ENCODE measurements around the gene MRPL24. TPM values are rescaled to one million over a fixed set of nuclear protein-coding genes. Genes with fewer than 3 reads are reported as not detected.

The MRPL24 gene
- total RNA-seq, 2 experiments from 2014 or later = 55.3 to 56.6 TPM

DNA sequence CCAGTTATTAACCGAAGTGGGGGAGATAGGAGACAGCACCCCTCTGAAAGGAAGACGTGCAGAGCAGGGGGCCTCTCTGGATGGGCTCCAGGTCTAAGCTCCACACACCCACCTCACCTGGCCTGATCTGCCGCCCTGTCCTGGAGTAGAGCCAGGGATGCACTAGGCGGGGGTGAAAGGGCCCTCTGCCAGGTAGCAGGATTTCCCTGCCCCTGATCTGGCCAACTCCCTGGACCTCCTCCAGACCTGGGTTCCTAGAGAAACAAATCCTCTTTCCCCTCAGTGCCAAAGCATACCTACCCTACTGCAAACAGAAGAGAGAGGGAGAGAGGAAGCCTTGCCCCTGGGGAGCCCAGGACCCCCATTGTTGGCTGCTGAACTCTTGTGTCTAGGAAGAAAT is 37.6 kb downstream of the MRPL24 start:
- Histone ChIP-seq H3K4me2 (ENCODE audit: low read length) (no peak overlapping the region), H3K9me3 (ENCODE audit: low read length) (no peaks in the 10 kb centered on the region), H4K20me1 (ENCODE audit: insufficient read depth, low read length) (no peaks in the 10 kb centered on the region), H3K36me3 (ENCODE audit: insufficient read depth, low read length) (no peaks in the 10 kb centered on the region), H3K4me3 (ENCODE audit: low read depth, low read length, poor library complexity, severe bottlenecking) (no peak overlapping the region), H2AFZ (ENCODE audit: low read length) (no peak overlapping the region), H3K27ac (ENCODE audit: low read depth, low read length, poor library complexity, severe bottlenecking) (no peak overlapping the region), H3K9me2 (ENCODE audit: insufficient read depth, low read length) (no peaks in the 10 kb centered on the region), H3K79me2 (ENCODE audit: insufficient read depth, low read depth, low read length) (no peaks in the 10 kb centered on the region), H3K4me1 (ENCODE audit: insufficient read depth, low read length, poor library complexity, severe bottlenecking) (peaks cover 17% of the 10 kb centered on the region)
- ChIA-PET POLR2A (interaction anchor here (0.7 kb wide), 1 partner anchor 53 kb away, joined by 3 read pairs; no protein-coding TSS in a partner anchor), CTCF (ENCODE audit: unreplicated experiment) (interaction anchor here (0.6 kb wide), 1 partner anchor 79 kb away, joined by 3 read pairs; no protein-coding TSS in a partner anchor)
- TF ChIP-seq, protein P1, sequence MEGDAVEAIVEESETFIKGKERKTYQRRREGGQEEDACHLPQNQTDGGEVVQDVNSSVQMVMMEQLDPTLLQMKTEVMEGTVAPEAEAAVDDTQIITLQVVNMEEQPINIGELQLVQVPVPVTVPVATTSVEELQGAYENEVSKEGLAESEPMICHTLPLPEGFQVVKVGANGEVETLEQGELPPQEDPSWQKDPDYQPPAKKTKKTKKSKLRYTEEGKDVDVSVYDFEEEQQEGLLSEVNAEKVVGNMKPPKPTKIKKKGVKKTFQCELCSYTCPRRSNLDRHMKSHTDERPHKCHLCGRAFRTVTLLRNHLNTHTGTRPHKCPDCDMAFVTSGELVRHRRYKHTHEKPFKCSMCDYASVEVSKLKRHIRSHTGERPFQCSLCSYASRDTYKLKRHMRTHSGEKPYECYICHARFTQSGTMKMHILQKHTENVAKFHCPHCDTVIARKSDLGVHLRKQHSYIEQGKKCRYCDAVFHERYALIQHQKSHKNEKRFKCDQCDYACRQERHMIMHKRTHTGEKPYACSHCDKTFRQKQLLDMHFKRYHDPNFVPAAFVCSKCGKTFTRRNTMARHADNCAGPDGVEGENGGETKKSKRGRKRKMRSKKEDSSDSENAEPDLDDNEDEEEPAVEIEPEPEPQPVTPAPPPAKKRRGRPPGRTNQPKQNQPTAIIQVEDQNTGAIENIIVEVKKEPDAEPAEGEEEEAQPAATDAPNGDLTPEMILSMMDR (conservative IDR thresholded peaks at IDR 0.05; ENCODE audit: low read length) = no peak
- no peak for TF ChIP-seq EZH2phosphoT487 (IDR thresholded peaks at IDR 0.05; ENCODE audit: borderline replicate concordance, low read depth, low read length)
- BruUV-seq (replicated peaks) = no TSS peak
- intact Hi-C loops (cut with micrococcal nuclease; ENCODE audit: unreplicated experiment) = no loop called here
- DNase-seq (ENCODE audit: low spot score) = no peak

DNA sequence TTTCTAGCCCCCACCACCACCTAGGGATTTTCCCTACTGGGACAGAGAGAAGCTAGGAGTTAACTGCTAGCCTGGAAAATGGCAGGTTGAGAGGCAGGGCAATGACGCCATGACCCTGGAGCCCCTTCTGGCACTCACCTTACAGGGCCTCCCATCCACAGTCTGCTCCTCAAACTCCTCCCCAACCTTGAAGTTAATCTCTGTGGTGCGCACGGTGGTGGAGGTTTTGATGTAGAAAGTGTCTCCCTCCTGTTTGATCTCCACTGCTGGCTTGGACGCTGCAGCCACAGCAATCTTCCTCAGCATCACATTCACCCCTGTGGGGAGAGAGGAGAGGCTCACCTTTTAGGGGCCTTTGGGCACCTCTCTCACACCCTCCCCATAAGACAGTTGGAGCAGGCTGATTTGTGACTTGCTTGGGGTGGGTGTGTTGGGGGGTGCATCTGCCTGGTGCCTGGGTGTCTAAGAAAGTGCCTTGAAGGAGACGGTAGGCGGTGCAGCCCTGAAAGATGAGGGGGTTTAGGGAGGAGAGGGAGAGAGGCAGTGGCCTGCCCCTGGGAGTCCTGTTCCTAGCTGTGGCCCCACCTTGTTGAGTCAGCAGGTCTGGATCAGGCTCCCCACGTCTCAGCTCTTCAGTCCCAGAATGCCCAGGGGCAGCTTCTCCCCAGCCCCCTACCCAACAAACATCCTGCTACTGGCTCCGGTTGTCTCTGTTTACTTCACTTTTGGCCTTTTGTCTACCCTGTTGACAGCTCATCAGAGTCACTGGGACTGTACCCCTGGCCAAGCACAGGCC is 40.0 kb downstream of the MRPL24 start:
- no TSS peak for BruUV-seq (replicated peaks)
- no peak overlapping the region for H3K4me3 ChIP-seq (ENCODE audit: low read depth, low read length, poor library complexity, severe bottlenecking)
- POLR2A ChIA-PET = interaction anchor here (0.9 kb wide), 2 partner anchors 13 to 52 kb away, joined by 4 to 5 read pairs; no protein-coding TSS in a partner anchor
- H3K9me3 ChIP-seq (ENCODE audit: low read length) = no peaks in the 10 kb centered on the region
- CTCF ChIA-PET (ENCODE audit: unreplicated experiment) = interaction anchor here (2.3 kb wide), 1 partner anchor 12 kb away, joined by 6 read pairs; no protein-coding TSS in a partner anchor
- no peaks in the 10 kb centered on the region for H3K79me2 ChIP-seq (ENCODE audit: insufficient read depth, low read depth, low read length)
- no peaks in the 10 kb centered on the region for H3K36me3 ChIP-seq (ENCODE audit: insufficient read depth, low read length)
- no peak overlapping the region for H3K4me2 ChIP-seq (ENCODE audit: low read length)
- DNase-seq (ENCODE audit: low spot score) = no peak
- no peak for TF ChIP-seq EZH2phosphoT487 (IDR thresholded peaks at IDR 0.05; ENCODE audit: borderline replicate concordance, low read depth, low read length)
- TF ChIP-seq, protein P1 (conservative IDR thresholded peaks at IDR 0.05; ENCODE audit: low read length) = no peak
- intact Hi-C loops (cut with micrococcal nuclease; ENCODE audit: unreplicated experiment) = no loop called here
- H3K4me1 ChIP-seq (ENCODE audit: insufficient read depth, low read length, poor library complexity, severe bottlenecking) = peaks cover 8% of the 10 kb centered on the region
- H4K20me1 ChIP-seq (ENCODE audit: insufficient read depth, low read length) = no peaks in the 10 kb centered on the region
- no peak overlapping the region for H2AFZ ChIP-seq (ENCODE audit: low read length)
- H3K27ac ChIP-seq (ENCODE audit: low read depth, low read length, poor library complexity, severe bottlenecking) = no peak overlapping the region
- no peaks in the 10 kb centered on the region for H3K9me2 ChIP-seq (ENCODE audit: insufficient read depth, low read length)

DNA sequence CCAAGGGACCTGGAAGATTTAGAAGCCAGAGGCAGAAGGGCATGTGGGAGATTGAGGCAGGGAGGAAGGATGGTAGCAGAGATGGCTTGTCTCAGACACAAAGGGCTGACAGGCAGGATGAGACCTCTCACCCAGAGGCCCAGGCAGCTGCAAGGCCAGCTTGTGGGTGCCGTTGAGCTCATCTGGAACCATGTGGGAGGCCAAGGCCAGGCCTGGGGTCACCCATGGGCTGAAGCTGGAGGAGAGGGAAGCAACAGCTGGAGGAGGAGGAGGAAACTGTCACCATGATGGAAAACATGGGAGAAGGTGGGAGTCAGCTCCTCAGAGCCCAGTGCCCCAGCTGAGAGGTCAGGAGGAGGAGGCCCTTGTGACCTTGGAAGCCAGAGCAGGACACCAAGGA is 41.9 kb downstream of the MRPL24 start:
- CTCF ChIA-PET (ENCODE audit: unreplicated experiment) = interaction anchor here (2.3 kb wide), 1 partner anchor 10 kb away, joined by 6 read pairs; no protein-coding TSS in a partner anchor
- POLR2A ChIA-PET = no interaction called here
- no peak for TF ChIP-seq EZH2phosphoT487 (IDR thresholded peaks at IDR 0.05; ENCODE audit: borderline replicate concordance, low read depth, low read length)
- TF ChIP-seq, protein P1 (conservative IDR thresholded peaks at IDR 0.05; ENCODE audit: low read length) = no peak

More for the DNA sequence above, 41.9 kb downstream of the MRPL24 start:
- no peak overlapping the region for H3K4me2 ChIP-seq (ENCODE audit: low read length)
- no peaks in the 10 kb centered on the region for H3K4me1 ChIP-seq (ENCODE audit: insufficient read depth, low read length, poor library complexity, severe bottlenecking)
- no peak overlapping the region for H3K4me3 ChIP-seq (ENCODE audit: low read depth, low read length, poor library complexity, severe bottlenecking)
- no peak for DNase-seq (ENCODE audit: low spot score)
- H3K27ac ChIP-seq (ENCODE audit: low read depth, low read length, poor library complexity, severe bottlenecking) = no peak overlapping the region
- no TSS peak for BruUV-seq (replicated peaks)
- H4K20me1 ChIP-seq (ENCODE audit: insufficient read depth, low read length) = no peaks in the 10 kb centered on the region
- intact Hi-C loops (cut with micrococcal nuclease; ENCODE audit: unreplicated experiment) = no loop called here
- no peaks in the 10 kb centered on the region for H3K9me3 ChIP-seq (ENCODE audit: low read length)
- no peaks in the 10 kb centered on the region for H3K9me2 ChIP-seq (ENCODE audit: insufficient read depth, low read length)
- H2AFZ ChIP-seq (ENCODE audit: low read length) = no peak overlapping the region
- H3K36me3 ChIP-seq (ENCODE audit: insufficient read depth, low read length) = no peaks in the 10 kb centered on the region
- no peaks in the 10 kb centered on the region for H3K79me2 ChIP-seq (ENCODE audit: insufficient read depth, low read depth, low read length)
